Activated naive CD4-positive, alpha-beta T cell treated with anti-CD3 and anti-CD28 coated beads, Interleukin-2, amount 10 ng/mL, durations not matched to agents 7 days and 5 days (primary cell): ENCODE measurements around the gene CCSER1.

ENCODE experiments used
- CTCF ChIA-PET: fragments of 350-600 bp; sonication (Branson Sonifier 250); formaldehyde crosslinking; loops from one replicate; lab custom pipeline; 2021; ENCODE audit warnings: antibody characterized with exemption; lab: Charles Lee
- DNase-seq: peaks from one replicate; pipeline ENCODE4 v3.0.0-alpha.2; 2020
- H3K27ac Mint-ChIP-seq: one replicate; pipeline ENCODE4 v1.8.0; 2021; ENCODE audit warnings: mild to moderate bottlenecking, moderate library complexity, mixed read lengths
- H3K27me3 Mint-ChIP-seq: one replicate; pipeline ENCODE4 v1.8.0; 2021; ENCODE audit warnings: mild to moderate bottlenecking, mixed read lengths
- H3K36me3 Mint-ChIP-seq: one replicate; pipeline ENCODE4 v1.8.0; 2021; ENCODE audit warnings: mixed read lengths
- H3K4me1 Mint-ChIP-seq: one replicate; pipeline ENCODE4 v1.8.0; 2021; ENCODE audit warnings: mixed read lengths
- H3K4me3 Mint-ChIP-seq: one replicate; pipeline ENCODE4 v1.8.0; 2021; ENCODE audit warnings: mild to moderate bottlenecking, moderate library complexity, mixed read lengths
- H3K9me3 Mint-ChIP-seq: one replicate; pipeline ENCODE4 v1.8.0; 2021; ENCODE audit warnings: mixed read lengths

Gene CCSER1

DNA sequence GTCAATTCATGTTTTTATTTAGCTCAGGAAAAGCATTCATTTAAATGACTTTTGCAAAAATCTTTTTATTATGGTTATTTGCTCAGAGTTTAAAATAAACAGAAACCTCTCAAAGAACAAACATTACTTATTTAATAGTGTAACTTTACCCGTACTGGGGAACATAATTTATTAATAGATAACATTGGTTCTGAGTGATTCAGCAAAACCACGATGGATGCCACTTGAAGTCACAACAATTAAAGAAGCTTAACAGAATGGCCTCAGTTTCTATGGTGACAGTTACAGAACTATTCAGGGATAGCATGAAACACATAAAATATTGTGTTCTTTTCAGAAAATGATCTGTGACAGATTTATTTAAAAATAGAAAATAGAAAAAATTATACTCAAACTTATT is 368.7 kb downstream of the CCSER1 start:
- no peaks in the 10 kb centered on the region for H3K36me3 Mint-ChIP-seq
- no peaks in the 10 kb centered on the region for H3K4me1 Mint-ChIP-seq
- no peak overlapping the region for H3K27ac Mint-ChIP-seq
- no peak overlapping the region for H3K4me3 Mint-ChIP-seq
- CTCF ChIA-PET, result no interaction called here
- H3K9me3 Mint-ChIP-seq, result peaks cover 4% of the 10 kb centered on the region
- no peak for DNase-seq
- H3K27me3 Mint-ChIP-seq, result no peaks in the 10 kb centered on the region

DNA sequence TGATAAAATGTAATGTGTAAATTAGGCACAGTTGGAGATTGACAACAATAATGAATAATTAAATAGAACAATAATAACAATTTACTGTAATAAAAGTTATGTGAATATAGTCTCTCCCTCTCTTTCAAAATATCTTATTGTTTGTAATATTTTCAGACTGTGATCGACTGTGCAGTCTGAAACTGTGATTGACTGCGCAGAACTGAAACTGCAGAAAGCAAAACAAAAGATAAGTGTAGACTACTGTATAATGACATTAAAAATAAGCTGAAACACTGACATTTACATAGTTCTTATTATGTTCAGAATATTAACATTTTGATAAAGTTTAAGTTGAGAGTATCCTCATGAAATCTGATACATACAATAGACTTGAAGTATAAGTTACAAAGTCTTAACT is 371.0 kb downstream of the CCSER1 start:
- no peak for DNase-seq
- H3K27ac Mint-ChIP-seq, result no peak overlapping the region
- H3K9me3 Mint-ChIP-seq, result peaks cover 8% of the 10 kb centered on the region
- CTCF ChIA-PET, result no interaction called here
- no peaks in the 10 kb centered on the region for H3K36me3 Mint-ChIP-seq
- no peaks in the 10 kb centered on the region for H3K4me1 Mint-ChIP-seq
- H3K4me3 Mint-ChIP-seq, result no peak overlapping the region
- no peaks in the 10 kb centered on the region for H3K27me3 Mint-ChIP-seq

GRCh38 chr4:90503677-90504076 is 376.5 kb downstream of the CCSER1 start:
- Mint-ChIP-seq H3K4me1 (no peaks in the 10 kb centered on the region), H3K9me3 (peaks cover 25% of the 10 kb centered on the region), H3K27ac (no peak overlapping the region), H3K36me3 (no peaks in the 10 kb centered on the region), H3K4me3 (no peak overlapping the region), H3K27me3 (no peaks in the 10 kb centered on the region)
- no peak for DNase-seq
- CTCF ChIA-PET, result no interaction called here

DNA sequence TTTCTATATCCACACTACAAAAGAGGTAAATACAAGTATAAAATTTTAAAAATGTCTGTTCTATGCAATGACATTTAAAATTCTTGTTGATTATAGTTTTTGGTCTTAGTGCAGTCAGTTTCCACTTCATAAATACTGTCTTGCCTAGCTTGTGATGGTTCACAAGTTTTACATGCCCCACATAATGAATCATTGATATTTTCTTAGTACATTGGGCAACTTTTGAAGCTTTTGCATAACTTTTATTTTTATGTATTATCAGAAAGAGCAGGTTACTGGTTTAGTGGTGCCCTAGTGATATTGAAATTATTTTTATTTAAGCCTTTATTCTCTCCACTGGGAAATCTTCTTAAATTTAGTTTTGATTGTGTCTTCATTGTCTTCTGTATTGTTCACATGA is 388.0 kb downstream of the CCSER1 start:
- H3K36me3 Mint-ChIP-seq, result no peaks in the 10 kb centered on the region
- DNase-seq, result no peak
- no peaks in the 10 kb centered on the region for H3K27me3 Mint-ChIP-seq
- no peaks in the 10 kb centered on the region for H3K9me3 Mint-ChIP-seq
- CTCF ChIA-PET, result no interaction called here
- no peaks in the 10 kb centered on the region for H3K4me1 Mint-ChIP-seq
- no peak overlapping the region for H3K27ac Mint-ChIP-seq
- no peak overlapping the region for H3K4me3 Mint-ChIP-seq

DNA sequence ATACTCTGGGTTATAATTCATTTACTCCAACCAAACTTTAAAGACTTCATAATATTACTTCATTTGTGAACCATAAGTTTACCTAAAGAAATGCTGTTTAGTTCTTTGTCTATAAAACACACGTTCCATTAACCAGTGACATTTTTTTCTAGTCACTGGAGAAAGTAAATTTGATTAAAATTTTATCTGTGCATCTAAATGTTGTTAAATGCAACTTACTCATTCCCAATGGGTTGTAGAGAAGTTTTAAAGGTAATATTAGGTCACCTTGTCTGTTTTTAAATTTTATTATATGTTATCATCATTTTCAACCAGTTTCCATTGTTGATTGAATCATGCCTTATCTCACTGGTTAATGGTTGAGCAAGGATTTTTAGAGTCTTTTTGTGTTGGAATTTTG is 401.4 kb downstream of the CCSER1 start:
- no peak overlapping the region for H3K27ac Mint-ChIP-seq
- no peaks in the 10 kb centered on the region for H3K9me3 Mint-ChIP-seq
- no peak for DNase-seq
- H3K4me1 Mint-ChIP-seq, result no peaks in the 10 kb centered on the region
- CTCF ChIA-PET, result no interaction called here
- no peaks in the 10 kb centered on the region for H3K27me3 Mint-ChIP-seq
- no peak overlapping the region for H3K4me3 Mint-ChIP-seq
- no peaks in the 10 kb centered on the region for H3K36me3 Mint-ChIP-seq

DNA sequence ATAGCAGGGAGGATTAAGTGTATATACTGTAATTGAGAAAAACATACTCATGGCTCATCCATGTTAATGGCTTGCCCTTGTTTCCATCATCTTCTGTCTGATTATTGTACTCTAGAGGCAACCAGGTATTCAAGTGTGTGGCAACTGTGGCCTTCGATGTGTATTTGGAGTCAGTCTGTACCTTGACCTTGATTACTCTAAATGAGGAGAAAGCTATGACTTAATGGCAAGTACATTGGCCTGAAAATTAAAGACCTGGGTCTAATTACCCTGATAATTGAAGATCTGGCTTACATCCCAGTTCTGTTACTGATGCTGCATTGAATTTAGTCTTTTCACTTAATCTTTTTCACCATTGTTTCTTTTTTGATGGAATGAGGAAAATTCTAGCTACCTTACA is 409.2 kb downstream of the CCSER1 start:
- H3K4me1 Mint-ChIP-seq, result no peaks in the 10 kb centered on the region
- CTCF ChIA-PET, result no interaction called here
- no peaks in the 10 kb centered on the region for H3K36me3 Mint-ChIP-seq
- H3K4me3 Mint-ChIP-seq, result no peak overlapping the region
- no peaks in the 10 kb centered on the region for H3K27me3 Mint-ChIP-seq
- no peak for DNase-seq
- no peaks in the 10 kb centered on the region for H3K9me3 Mint-ChIP-seq
- H3K27ac Mint-ChIP-seq, result no peak overlapping the region

GRCh38 chr4:90537491-90537890 is 410.3 kb downstream of the CCSER1 start:
- no peaks in the 10 kb centered on the region for H3K9me3 Mint-ChIP-seq
- DNase-seq, result no peak
- H3K27ac Mint-ChIP-seq, result no peak overlapping the region
- H3K36me3 Mint-ChIP-seq, result no peaks in the 10 kb centered on the region
- H3K4me3 Mint-ChIP-seq, result no peak overlapping the region
- CTCF ChIA-PET, result no interaction called here
- no peaks in the 10 kb centered on the region for H3K4me1 Mint-ChIP-seq
- no peaks in the 10 kb centered on the region for H3K27me3 Mint-ChIP-seq

- Mint-ChIP-seq H3K4me1 (no peaks in the 10 kb centered on the region), H3K27me3 (no peaks in the 10 kb centered on the region), H3K36me3 (no peaks in the 10 kb centered on the region), H3K27ac (no peak overlapping the region), H3K4me3 (no peak overlapping the region), H3K9me3 (no peaks in the 10 kb centered on the region)
- CTCF ChIA-PET, result no interaction called here
- DNase-seq, result no peak
Observed at GRCh38 chr4:90540536-90540935, 413.3 kb downstream of the CCSER1 start.

GRCh38 chr4:90542216-90542615 is 415.0 kb downstream of the CCSER1 start:
- CTCF ChIA-PET, result no interaction called here
- no peaks in the 10 kb centered on the region for H3K4me1 Mint-ChIP-seq

DNA sequence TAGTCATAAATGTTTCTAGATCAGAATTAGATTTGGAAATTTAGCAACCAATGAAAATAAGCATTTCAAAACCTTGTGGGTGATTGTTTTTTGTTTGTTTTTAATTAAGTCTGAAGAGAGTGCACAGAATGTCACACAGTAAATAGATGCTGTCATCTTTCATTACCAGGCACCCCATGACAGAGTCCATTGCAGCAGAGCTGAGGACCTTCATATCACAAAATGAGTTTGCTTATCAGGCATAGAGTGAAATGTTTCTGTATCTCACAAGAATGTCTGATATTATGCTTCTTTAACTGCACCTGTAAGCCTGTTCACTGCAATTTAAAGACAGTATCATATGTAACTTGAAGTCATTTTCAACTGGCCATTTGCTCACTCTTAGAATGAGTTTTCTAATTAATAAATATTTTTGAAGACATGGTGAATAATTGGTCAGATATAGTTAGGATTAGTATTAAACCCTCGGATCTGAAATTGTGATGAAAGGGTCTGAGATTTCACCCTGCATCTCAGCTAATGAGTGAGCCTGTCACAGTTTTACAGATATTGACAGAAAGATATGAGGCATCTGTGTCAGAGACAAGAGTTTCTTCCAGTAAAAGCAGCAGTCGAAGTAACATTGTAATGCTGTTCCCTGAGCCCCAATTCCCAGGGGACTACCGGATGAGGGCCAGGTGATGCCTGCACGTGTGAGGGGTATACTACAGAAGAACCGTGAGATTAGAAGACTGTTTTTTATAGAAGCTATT is 416.4 kb downstream of the CCSER1 start:
- CTCF ChIA-PET, result no interaction called here
- no peak for DNase-seq
- H3K9me3 Mint-ChIP-seq, result no peaks in the 10 kb centered on the region
- no peaks in the 10 kb centered on the region for H3K27me3 Mint-ChIP-seq
- H3K4me1 Mint-ChIP-seq, result no peaks in the 10 kb centered on the region
- H3K4me3 Mint-ChIP-seq, result no peak overlapping the region
- no peak overlapping the region for H3K27ac Mint-ChIP-seq
- H3K36me3 Mint-ChIP-seq, result no peaks in the 10 kb centered on the region

More at GRCh38 chr4:90542216-90542615, 415.0 kb downstream of the CCSER1 start:
- Mint-ChIP-seq H3K9me3 (no peaks in the 10 kb centered on the region), H3K4me3 (no peak overlapping the region), H3K36me3 (no peaks in the 10 kb centered on the region), H3K27me3 (no peaks in the 10 kb centered on the region), H3K27ac (no peak overlapping the region)
- no peak for DNase-seq

DNA sequence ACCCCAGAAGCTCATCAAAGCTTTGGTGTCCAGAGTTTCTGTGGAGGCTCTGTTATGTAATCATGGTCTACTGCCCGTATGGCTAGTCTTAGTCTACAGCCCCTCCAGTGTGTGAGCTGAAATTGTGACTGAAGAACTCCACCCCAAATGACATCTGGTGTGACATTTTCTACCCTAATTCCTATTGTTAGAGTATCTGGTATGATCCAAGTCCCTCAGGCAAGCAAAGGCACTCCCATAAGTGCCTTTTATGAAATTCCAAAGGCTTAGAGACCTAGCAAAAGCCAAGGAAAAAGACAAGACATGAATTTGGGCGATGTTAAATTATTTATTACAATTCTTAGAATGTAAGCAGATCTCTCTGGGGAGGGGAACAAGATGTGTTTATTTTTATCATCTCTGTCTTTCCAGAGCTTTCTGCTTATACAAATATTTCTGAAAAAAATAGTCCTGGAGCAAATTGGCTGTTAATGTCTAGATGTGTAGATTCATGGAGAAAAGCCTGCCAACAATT is 417.4 kb downstream of the CCSER1 start:
- no peaks in the 10 kb centered on the region for H3K9me3 Mint-ChIP-seq
- H3K4me3 Mint-ChIP-seq, result no peak overlapping the region
- H3K4me1 Mint-ChIP-seq, result no peaks in the 10 kb centered on the region
- no peak for DNase-seq
- CTCF ChIA-PET, result no interaction called here
- H3K36me3 Mint-ChIP-seq, result no peaks in the 10 kb centered on the region
- H3K27me3 Mint-ChIP-seq, result no peaks in the 10 kb centered on the region
- no peak overlapping the region for H3K27ac Mint-ChIP-seq

DNA sequence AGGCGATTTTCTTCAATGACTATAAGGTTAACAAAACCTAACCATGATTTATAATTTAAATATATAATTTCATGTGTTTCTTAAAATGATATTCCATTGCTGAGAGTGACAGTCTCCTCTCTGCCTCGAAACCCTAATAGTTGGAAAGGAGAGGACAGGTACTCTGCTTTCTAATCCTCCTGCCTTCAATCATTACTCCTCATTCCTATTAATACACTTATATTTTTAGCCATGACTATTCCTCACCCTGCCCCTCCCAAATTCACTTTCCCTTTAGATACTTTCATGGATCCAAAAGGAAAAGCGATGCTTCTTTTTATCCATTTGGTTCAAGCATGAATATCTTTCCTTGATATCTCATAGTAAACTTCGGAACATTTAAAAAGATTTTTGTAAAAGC is 418.2 kb downstream of the CCSER1 start:
- Mint-ChIP-seq H3K36me3 (no peaks in the 10 kb centered on the region), H3K27me3 (no peaks in the 10 kb centered on the region), H3K27ac (no peak overlapping the region), H3K4me3 (no peak overlapping the region), H3K4me1 (no peaks in the 10 kb centered on the region), H3K9me3 (no peaks in the 10 kb centered on the region)
- DNase-seq, result no peak
- CTCF ChIA-PET, result no interaction called here

- Mint-ChIP-seq H3K4me3 (no peak overlapping the region), H3K36me3 (no peaks in the 10 kb centered on the region), H3K27me3 (no peaks in the 10 kb centered on the region), H3K27ac (no peak overlapping the region), H3K9me3 (no peaks in the 10 kb centered on the region), H3K4me1 (no peaks in the 10 kb centered on the region)
- CTCF ChIA-PET, result no interaction called here
- DNase-seq, result no peak
Observed at GRCh38 chr4:90546114-90546513, 418.9 kb downstream of the CCSER1 start.

DNA sequence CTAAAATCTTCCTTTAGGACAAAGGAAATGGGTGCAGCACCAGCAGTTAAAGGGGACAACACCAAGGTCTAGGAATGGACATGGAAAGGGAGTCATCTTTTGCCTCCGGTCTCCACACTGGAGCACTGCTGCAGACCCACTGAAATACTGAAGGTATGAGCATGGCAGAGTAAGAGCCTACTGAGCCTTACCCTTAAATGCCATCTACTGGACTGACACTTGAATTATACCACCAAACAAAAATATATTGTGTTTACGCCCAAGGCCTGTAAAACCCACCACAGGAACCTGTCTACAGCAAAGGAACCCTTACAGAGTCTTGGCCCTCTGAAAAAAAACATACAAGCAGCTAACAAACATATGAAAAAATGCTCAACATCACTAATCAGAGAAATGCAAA is 443.4 kb downstream of the CCSER1 start:
- H3K27me3 Mint-ChIP-seq, result no peaks in the 10 kb centered on the region
- DNase-seq, result no peak
- H3K4me3 Mint-ChIP-seq, result no peak overlapping the region
- H3K36me3 Mint-ChIP-seq, result no peaks in the 10 kb centered on the region
- CTCF ChIA-PET, result no interaction called here
- H3K4me1 Mint-ChIP-seq, result no peaks in the 10 kb centered on the region
- no peak overlapping the region for H3K27ac Mint-ChIP-seq
- H3K9me3 Mint-ChIP-seq, result no peaks in the 10 kb centered on the region

GRCh38 chr4:90572996-90573395 is 445.8 kb downstream of the CCSER1 start:
- H3K4me3 Mint-ChIP-seq, result no peak overlapping the region
- no peaks in the 10 kb centered on the region for H3K27me3 Mint-ChIP-seq
- H3K9me3 Mint-ChIP-seq, result no peaks in the 10 kb centered on the region
- DNase-seq, result no peak
- CTCF ChIA-PET, result no interaction called here
- no peak overlapping the region for H3K27ac Mint-ChIP-seq
- H3K4me1 Mint-ChIP-seq, result no peaks in the 10 kb centered on the region
- H3K36me3 Mint-ChIP-seq, result no peaks in the 10 kb centered on the region
